ENCODE measurements around the gene FAM118B. TPM values are rescaled to one million over a fixed set of nuclear protein-coding genes. Genes with fewer than 3 reads are reported as not detected.
"Not testable (repeated sequence)": the region's sequence is repeated elsewhere in the genome, so short reads cannot be mapped to it uniquely, and the experiment has no call there.

FAM118B gene
- total RNA-seq, 3 donors from 2014 or later, result 14.4 to 19.0 (median 18.7) TPM

GRCh38 chr11:126304457-126305075 is 93.0 kb downstream of the FAM118B start:
- Histone ChIP-seq H3K27ac (peak overlapping the region; percentile 90 to 91), H3K4me1 (peaks cover 0 to 6% of the 10 kb centered on the region in 2 donors), H3K9me3 (no peaks in the 10 kb centered on the region), H3K27me3 (no peaks in the 10 kb centered on the region), H3K4me3 (peak overlapping the region; percentile 55 to 76 (median 60)), H3K36me3 (no peaks in the 10 kb centered on the region)
- intact Hi-C loops (cut with DNase I; ENCODE audit: low total_unique reads), result no loop called here
- no peak for DNase-seq (ENCODE audit: low spot score in 2 of 2)
- TF ChIP-seq POLR2AphosphoS5 (IDR thresholded peaks at IDR 0.05) (no peak), POLR2A (IDR thresholded peaks at IDR 0.05) (no peak)
- TF ChIP-seq, protein P1, sequence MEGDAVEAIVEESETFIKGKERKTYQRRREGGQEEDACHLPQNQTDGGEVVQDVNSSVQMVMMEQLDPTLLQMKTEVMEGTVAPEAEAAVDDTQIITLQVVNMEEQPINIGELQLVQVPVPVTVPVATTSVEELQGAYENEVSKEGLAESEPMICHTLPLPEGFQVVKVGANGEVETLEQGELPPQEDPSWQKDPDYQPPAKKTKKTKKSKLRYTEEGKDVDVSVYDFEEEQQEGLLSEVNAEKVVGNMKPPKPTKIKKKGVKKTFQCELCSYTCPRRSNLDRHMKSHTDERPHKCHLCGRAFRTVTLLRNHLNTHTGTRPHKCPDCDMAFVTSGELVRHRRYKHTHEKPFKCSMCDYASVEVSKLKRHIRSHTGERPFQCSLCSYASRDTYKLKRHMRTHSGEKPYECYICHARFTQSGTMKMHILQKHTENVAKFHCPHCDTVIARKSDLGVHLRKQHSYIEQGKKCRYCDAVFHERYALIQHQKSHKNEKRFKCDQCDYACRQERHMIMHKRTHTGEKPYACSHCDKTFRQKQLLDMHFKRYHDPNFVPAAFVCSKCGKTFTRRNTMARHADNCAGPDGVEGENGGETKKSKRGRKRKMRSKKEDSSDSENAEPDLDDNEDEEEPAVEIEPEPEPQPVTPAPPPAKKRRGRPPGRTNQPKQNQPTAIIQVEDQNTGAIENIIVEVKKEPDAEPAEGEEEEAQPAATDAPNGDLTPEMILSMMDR (IDR thresholded peaks at IDR 0.05), result no peak

DNA sequence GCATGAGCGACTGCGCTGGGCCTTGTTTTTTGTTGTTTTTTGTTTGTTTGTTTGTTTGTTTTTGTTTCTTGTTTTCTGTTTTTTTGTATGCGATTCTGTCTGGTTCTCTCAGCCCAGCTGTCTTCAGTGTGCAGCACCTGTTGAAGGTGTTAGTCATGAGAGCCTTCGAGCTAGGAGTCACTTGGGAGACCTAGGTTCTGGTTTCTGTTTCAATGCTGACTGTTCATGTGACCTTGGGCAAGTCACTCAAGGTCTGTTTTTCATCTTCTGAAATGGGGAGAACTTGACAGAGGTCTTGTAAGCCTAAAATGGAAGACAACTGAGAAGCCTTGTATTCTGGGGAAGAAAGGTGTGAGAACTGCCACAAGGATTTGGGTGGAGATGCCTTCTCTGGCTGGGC is 94.1 kb downstream of the FAM118B start:
- peaks cover 0 to 6% of the 10 kb centered on the region in 2 donors for H3K4me1 ChIP-seq
- no peaks in the 10 kb centered on the region for H3K27me3 ChIP-seq
- H3K4me3 ChIP-seq, result no peak overlapping the region
- H3K36me3 ChIP-seq, result no peaks in the 10 kb centered on the region
- intact Hi-C loops (cut with DNase I; ENCODE audit: low total_unique reads), result no loop called here
- H3K9me3 ChIP-seq, result no peaks in the 10 kb centered on the region
- no peak for DNase-seq (ENCODE audit: low spot score in 2 of 2)
- TF ChIP-seq POLR2AphosphoS5 (IDR thresholded peaks at IDR 0.05) (no peak), POLR2A (IDR thresholded peaks at IDR 0.05) (no peak)
- TF ChIP-seq, protein P1 (IDR thresholded peaks at IDR 0.05), result no peak
- H3K27ac ChIP-seq, result no peak overlapping the region

GRCh38 chr11:126307706-126308105 is 96.1 kb downstream of the FAM118B start:
- peaks cover 0 to 6% of the 10 kb centered on the region in 2 donors for H3K4me1 ChIP-seq
- no peak for DNase-seq (ENCODE audit: low spot score in 2 of 2)
- no peaks in the 10 kb centered on the region for H3K9me3 ChIP-seq
- H3K4me3 ChIP-seq, result no peak overlapping the region
- H3K36me3 ChIP-seq, result no peaks in the 10 kb centered on the region
- no peaks in the 10 kb centered on the region for H3K27me3 ChIP-seq
- intact Hi-C loops (cut with DNase I; ENCODE audit: low total_unique reads), result no loop called here
- TF ChIP-seq, protein P1 (IDR thresholded peaks at IDR 0.05), result no peak
- TF ChIP-seq POLR2A (IDR thresholded peaks at IDR 0.05) (no peak), POLR2AphosphoS5 (IDR thresholded peaks at IDR 0.05) (no peak)
- no peak overlapping the region for H3K27ac ChIP-seq

DNA sequence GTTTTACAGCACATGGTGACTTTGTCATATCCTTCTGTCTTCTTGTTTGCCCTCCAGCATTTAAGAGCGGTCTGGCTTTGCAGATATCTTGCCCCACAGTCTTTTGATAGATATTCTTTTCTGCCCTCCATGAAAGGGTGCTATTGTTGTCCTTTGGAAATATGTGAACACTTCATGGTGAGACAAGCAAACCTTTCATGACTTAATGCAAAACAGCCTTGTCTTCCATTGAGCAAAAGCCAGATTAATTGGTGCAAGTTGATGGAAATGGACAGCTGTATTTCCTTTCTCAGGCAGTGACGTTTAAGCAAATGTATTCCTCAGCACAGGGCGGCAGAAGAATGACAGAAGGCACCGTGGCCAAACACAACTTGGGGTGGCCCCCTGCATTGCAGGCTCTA is 96.7 kb downstream of the FAM118B start:
- H3K36me3 ChIP-seq, result no peaks in the 10 kb centered on the region
- no peak overlapping the region for H3K27ac ChIP-seq
- intact Hi-C loops (cut with DNase I; ENCODE audit: low total_unique reads), result no loop called here
- DNase-seq (ENCODE audit: low spot score in 2 of 2), result no peak
- peaks cover 0 to 6% of the 10 kb centered on the region in 2 donors for H3K4me1 ChIP-seq
- H3K27me3 ChIP-seq, result no peaks in the 10 kb centered on the region
- no peak for TF ChIP-seq POLR2AphosphoS5 (IDR thresholded peaks at IDR 0.05)
- no peak for TF ChIP-seq POLR2A (IDR thresholded peaks at IDR 0.05)
- TF ChIP-seq, protein P1 (IDR thresholded peaks at IDR 0.05), result no peak
- no peaks in the 10 kb centered on the region for H3K9me3 ChIP-seq
- H3K4me3 ChIP-seq, result no peak overlapping the region

DNA sequence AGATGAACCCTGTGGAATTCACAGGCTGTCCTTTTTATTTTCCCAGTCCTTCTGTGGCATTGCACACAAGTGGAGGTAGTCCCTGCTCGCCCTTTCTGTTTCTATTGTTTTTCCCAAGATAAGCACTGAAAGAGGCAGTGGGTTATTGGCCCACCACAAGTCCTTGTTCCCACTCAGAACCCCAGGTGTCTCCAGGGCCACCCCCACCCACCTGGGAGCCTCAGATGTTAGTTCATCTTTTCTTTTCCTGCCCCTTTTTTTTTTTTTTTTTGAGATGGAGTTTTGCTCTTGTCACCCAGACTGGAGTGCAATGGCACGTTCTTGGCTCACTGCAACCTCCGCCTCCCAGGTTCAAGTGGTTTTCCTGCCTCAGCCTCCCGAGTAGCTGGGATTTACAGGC is 97.2 kb downstream of the FAM118B start:
- not testable (repeated sequence) for DNase-seq (ENCODE audit: low spot score in 2 of 2); H3K36me3 ChIP-seq; H3K27me3 ChIP-seq; H3K27ac ChIP-seq; H3K4me1 ChIP-seq; H3K9me3 ChIP-seq; H3K4me3 ChIP-seq
- intact Hi-C loops (cut with DNase I; ENCODE audit: low total_unique reads), result loop anchor here (1.0 kb wide), 1 partner anchor 40 kb away; the partner anchor contains the start of gene SRPRA
